IPS-11a (cell line): ENCODE results near the gene TMEM151B.
"Not testable (repeated sequence)": the region's sequence is repeated elsewhere in the genome, so short reads cannot be mapped to it uniquely, and the experiment has no call there.

Source experiments
- H3K4me3 ChIP-seq: one replicate; pipeline ENCODE4 v1.5.1; 2013; ENCODE audit warnings: low read depth, low read length, control low read depth

TMEM151B gene

GRCh38 chr6:44302856-44303255, 32.6 kb downstream of the TMEM151B start:
- no peak overlapping the region for H3K4me3 ChIP-seq

GRCh38 chr6:44303842-44304241, 33.6 kb downstream of the TMEM151B start:
- no peak overlapping the region for H3K4me3 ChIP-seq

- no peak overlapping the region for H3K4me3 ChIP-seq
Observed at GRCh38 chr6:44304282-44305199, 34.3 kb downstream of the TMEM151B start.

- no peak overlapping the region for H3K4me3 ChIP-seq
Observed at GRCh38 chr6:44305200-44305725, 35.0 kb downstream of the TMEM151B start.

- H3K4me3 ChIP-seq, result no peak overlapping the region
Observed at GRCh38 chr6:44306710-44307109, 36.5 kb downstream of the TMEM151B start.

- no peak overlapping the region for H3K4me3 ChIP-seq
Observed at GRCh38 chr6:44307217-44307616, 37.0 kb downstream of the TMEM151B start.

GRCh38 chr6:44309092-44309491, 38.8 kb downstream of the TMEM151B start:
- H3K4me3 ChIP-seq, result no peak overlapping the region

GRCh38 chr6:44309631-44310030, 39.4 kb downstream of the TMEM151B start:
- H3K4me3 ChIP-seq, result no peak overlapping the region

GRCh38 chr6:44310241-44310640, 40.0 kb downstream of the TMEM151B start:
- H3K4me3 ChIP-seq, result no peak overlapping the region

- no peak overlapping the region for H3K4me3 ChIP-seq
Observed at GRCh38 chr6:44311304-44311703, 41.1 kb downstream of the TMEM151B start.

- peak overlapping the region; percentile 1 for H3K4me3 ChIP-seq
Observed at GRCh38 chr6:44311767-44312166, 41.5 kb downstream of the TMEM151B start.

- H3K4me3 ChIP-seq, result peak within 1 kb of the TSS; percentile 81
Observed at GRCh38 chr6:44312901-44313788, 42.9 kb downstream of the TMEM151B start, which contains the start of gene AARS2. TSS of gene AARS2 (minus strand) at chr6:44313347. CDS start at chr6:44313323, 24 bp downstream.

GRCh38 chr6:44314657-44315056, 44.4 kb downstream of the TMEM151B start:
- not testable (repeated sequence) for H3K4me3 ChIP-seq

GRCh38 chr6:44315516-44315915, 45.3 kb downstream of the TMEM151B start:
- H3K4me3 ChIP-seq, result no peak overlapping the region

- H3K4me3 ChIP-seq, result no peak overlapping the region
Observed at GRCh38 chr6:44315951-44316350, 45.7 kb downstream of the TMEM151B start.

GRCh38 chr6:44316481-44316880, 46.2 kb downstream of the TMEM151B start:
- H3K4me3 ChIP-seq, result no peak overlapping the region

GRCh38 chr6:44317136-44317631, 46.9 kb downstream of the TMEM151B start:
- H3K4me3 ChIP-seq, result not testable (repeated sequence)

GRCh38 chr6:44321210-44321609, 51.0 kb downstream of the TMEM151B start:
- no peak overlapping the region for H3K4me3 ChIP-seq

GRCh38 chr6:44327096-44327495, 56.8 kb downstream of the TMEM151B start:
- no peak overlapping the region for H3K4me3 ChIP-seq

GRCh38 chr6:44327760-44328159, 57.5 kb downstream of the TMEM151B start:
- H3K4me3 ChIP-seq, result no peak overlapping the region

GRCh38 chr6:44328203-44328602, 58.0 kb downstream of the TMEM151B start:
- not testable (repeated sequence) for H3K4me3 ChIP-seq
